Astrocyte (in vitro differentiated cells and primary cell): Measurements from ENCODE around the gene STRIP1. TPM values are rescaled to one million over a fixed set of nuclear protein-coding genes. Genes with fewer than 3 reads are reported as not detected.

Source experiments
- DNase-seq: peaks from one replicate; pipeline ENCODE4 v3.0.0-alpha.2; 2010; ENCODE audit warnings: low read depth
- FAIRE-seq: peaks from 2 replicates; lab custom pipeline; 2011; peaks lifted over from hg19 to GRCh38; lab: Jason Lieb, UNC
- H2AFZ ChIP-seq: 2 replicates; pipeline ENCODE4 v1.6.0; 2012; ENCODE audit warnings: low read depth, low read length, inconsistent platforms
- H3K27ac ChIP-seq: 2 replicates; pipeline ENCODE4 v1.5.1; 2011; ENCODE audit warnings: low read depth, low read length, inconsistent platforms
- H3K27me3 ChIP-seq: 2 replicates; pipeline ENCODE4 v1.6.0; 2011; ENCODE audit warnings: low read length, inconsistent platforms; ENCODE audit not compliant: insufficient read depth
- H3K36me3 ChIP-seq: 2 replicates; pipeline ENCODE4 v1.5.1; 2011; ENCODE audit warnings: low read length, inconsistent platforms; ENCODE audit not compliant: insufficient read depth
- H3K4me1 ChIP-seq: 2 replicates; pipeline ENCODE4 v1.5.1; 2011; ENCODE audit warnings: low read length, inconsistent platforms; ENCODE audit not compliant: insufficient read depth
- H3K4me2 ChIP-seq: 2 replicates; pipeline ENCODE4 v1.6.0; 2012; ENCODE audit warnings: low read length, inconsistent platforms
- H3K4me3 ChIP-seq: 2 replicates; pipeline ENCODE4 v1.5.1; 2011; ENCODE audit warnings: low read depth, mild to moderate bottlenecking, low read length, inconsistent platforms; ENCODE audit not compliant: insufficient read depth
- H3K79me2 ChIP-seq: 2 replicates; pipeline ENCODE4 v1.6.0; 2012; ENCODE audit warnings: mild to moderate bottlenecking, low read length, inconsistent platforms; ENCODE audit not compliant: insufficient read depth
- H3K9ac ChIP-seq: 2 replicates; pipeline ENCODE4 v1.6.0; 2012; ENCODE audit warnings: mild to moderate bottlenecking, low read length, inconsistent platforms
- H3K9me3 ChIP-seq: 2 replicates; pipeline ENCODE4 v1.5.1; 2012; ENCODE audit warnings: low read depth, mild to moderate bottlenecking, low read length, inconsistent platforms; ENCODE audit not compliant: insufficient read depth
- H4K20me1 ChIP-seq: 2 replicates; pipeline ENCODE4 v1.6.0; 2012; ENCODE audit warnings: low read length, inconsistent platforms; ENCODE audit not compliant: insufficient read depth
- H3K27ac Mint-ChIP-seq: one replicate; pipeline ENCODE4 v1.8.0; 2021; ENCODE audit warnings: mild to moderate bottlenecking, mixed read lengths; ENCODE audit not compliant: unreplicated experiment
- H3K27me3 Mint-ChIP-seq: one replicate; pipeline ENCODE4 v1.8.0; 2021; ENCODE audit warnings: low read depth, mixed read lengths; ENCODE audit not compliant: unreplicated experiment
- H3K36me3 Mint-ChIP-seq: one replicate; pipeline ENCODE4 v1.8.0; 2021; ENCODE audit warnings: low read depth, mixed read lengths; ENCODE audit not compliant: unreplicated experiment
- H3K4me1 Mint-ChIP-seq: one replicate; pipeline ENCODE4 v1.8.0; 2021; ENCODE audit warnings: low read depth, mixed read lengths; ENCODE audit not compliant: unreplicated experiment
- H3K4me3 Mint-ChIP-seq: one replicate; pipeline ENCODE4 v1.8.0; 2021; ENCODE audit warnings: mild to moderate bottlenecking, moderate library complexity, mixed read lengths; ENCODE audit not compliant: unreplicated experiment
- H3K9me3 Mint-ChIP-seq: one replicate; pipeline ENCODE4 v1.8.0; 2021; ENCODE audit warnings: mild to moderate bottlenecking, mixed read lengths; ENCODE audit not compliant: unreplicated experiment
- EZH2 ChIP-seq: IDR thresholded peaks from 2 replicates; pipeline ENCODE4 v1.6.1; 2012; ENCODE audit warnings: mild to moderate bottlenecking, low read length, inconsistent platforms; ENCODE audit not compliant: insufficient read depth
- total RNA-seq: library from RNA; stranded (reverse); gene quantifications from 2 replicates; pipeline ENCODE4 v1.2.1, GENCODE V29; 2021
- TF ChIP-seq, protein P1 (sequence below): IDR thresholded peaks from 2 replicates; pipeline ENCODE4 v1.5.1; 2011; ENCODE audit warnings: low read depth, mild to moderate bottlenecking, inconsistent platforms, low read length, moderate library complexity; ENCODE audit not compliant: insufficient read depth

Gene STRIP1
- total RNA-seq, 1 donor from 2014 or later = 40.8 TPM

DNA sequence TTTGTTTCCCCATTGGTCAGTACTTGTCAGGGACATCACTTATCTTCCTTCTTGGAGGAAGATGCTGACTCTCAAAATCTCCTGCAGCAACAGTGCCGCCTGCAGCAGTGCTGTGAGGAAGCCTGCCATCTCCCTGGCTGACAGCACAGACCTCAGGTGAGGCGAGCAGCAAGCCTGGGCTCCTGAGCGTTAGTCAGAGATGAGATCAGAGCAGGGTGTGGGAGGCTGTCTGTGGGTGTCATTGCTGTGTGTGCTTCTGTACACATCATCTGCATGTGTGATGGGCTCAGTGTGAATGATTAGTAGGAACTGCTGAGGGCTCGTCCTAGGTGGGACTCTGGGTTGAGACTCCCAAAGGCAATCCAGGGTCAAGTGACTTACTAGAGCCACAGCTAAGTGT is 6.1 kb downstream of the STRIP1 start:
- Histone ChIP-seq H3K4me1 (peaks cover 6% of the 10 kb centered on the region), H3K9ac (no peak overlapping the region), H3K36me3 (peaks cover 59% of the 10 kb centered on the region), H2AFZ (no peak overlapping the region), H3K27ac (no peak overlapping the region), H3K79me2 (peaks cover 28% of the 10 kb centered on the region), H3K4me2 (no peak overlapping the region), H3K9me3 (no peaks in the 10 kb centered on the region), H3K27me3 (no peaks in the 10 kb centered on the region), H4K20me1 (peaks cover 51% of the 10 kb centered on the region), H3K4me3 (no peak overlapping the region)
- no peak overlapping the region for H3K4me3 Mint-ChIP-seq
- H3K9me3 Mint-ChIP-seq = no peaks in the 10 kb centered on the region
- TF ChIP-seq, protein P1, sequence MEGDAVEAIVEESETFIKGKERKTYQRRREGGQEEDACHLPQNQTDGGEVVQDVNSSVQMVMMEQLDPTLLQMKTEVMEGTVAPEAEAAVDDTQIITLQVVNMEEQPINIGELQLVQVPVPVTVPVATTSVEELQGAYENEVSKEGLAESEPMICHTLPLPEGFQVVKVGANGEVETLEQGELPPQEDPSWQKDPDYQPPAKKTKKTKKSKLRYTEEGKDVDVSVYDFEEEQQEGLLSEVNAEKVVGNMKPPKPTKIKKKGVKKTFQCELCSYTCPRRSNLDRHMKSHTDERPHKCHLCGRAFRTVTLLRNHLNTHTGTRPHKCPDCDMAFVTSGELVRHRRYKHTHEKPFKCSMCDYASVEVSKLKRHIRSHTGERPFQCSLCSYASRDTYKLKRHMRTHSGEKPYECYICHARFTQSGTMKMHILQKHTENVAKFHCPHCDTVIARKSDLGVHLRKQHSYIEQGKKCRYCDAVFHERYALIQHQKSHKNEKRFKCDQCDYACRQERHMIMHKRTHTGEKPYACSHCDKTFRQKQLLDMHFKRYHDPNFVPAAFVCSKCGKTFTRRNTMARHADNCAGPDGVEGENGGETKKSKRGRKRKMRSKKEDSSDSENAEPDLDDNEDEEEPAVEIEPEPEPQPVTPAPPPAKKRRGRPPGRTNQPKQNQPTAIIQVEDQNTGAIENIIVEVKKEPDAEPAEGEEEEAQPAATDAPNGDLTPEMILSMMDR = no peak
- TF ChIP-seq EZH2 = no peak
- no peak overlapping the region for H3K27ac Mint-ChIP-seq
- FAIRE-seq (no peak), DNase-seq (no peak)
- H3K27me3 Mint-ChIP-seq = no peaks in the 10 kb centered on the region
- H3K4me1 Mint-ChIP-seq = peaks cover 9% of the 10 kb centered on the region
- peaks cover 35% of the 10 kb centered on the region for H3K36me3 Mint-ChIP-seq

DNA sequence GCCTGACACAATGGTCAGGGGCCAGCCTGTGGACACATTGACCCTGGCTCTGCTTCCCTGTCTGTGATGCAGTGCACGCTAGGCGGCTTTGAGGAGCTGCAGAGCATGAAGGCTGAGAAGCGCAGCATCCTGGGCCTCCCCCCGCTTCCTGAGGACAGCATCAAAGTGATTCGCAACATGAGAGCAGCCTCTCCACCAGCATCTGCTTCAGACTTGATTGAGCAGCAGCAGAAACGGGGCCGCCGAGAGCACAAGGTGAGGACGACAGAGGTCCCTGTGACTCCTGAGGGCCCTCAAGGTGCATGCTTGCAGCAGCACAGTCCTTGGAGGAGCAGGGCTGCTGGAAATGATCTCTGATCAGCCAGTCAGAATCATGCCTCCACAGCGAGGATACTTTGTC is 8.6 kb downstream of the STRIP1 start:
- Mint-ChIP-seq H3K27ac (no peak overlapping the region), H3K9me3 (no peaks in the 10 kb centered on the region), H3K27me3 (no peaks in the 10 kb centered on the region), H3K4me3 (no peak overlapping the region), H3K36me3 (peaks cover 42% of the 10 kb centered on the region), H3K4me1 (no peaks in the 10 kb centered on the region)
- Histone ChIP-seq H3K27ac (no peak overlapping the region), H3K4me1 (no peaks in the 10 kb centered on the region), H3K4me3 (no peak overlapping the region), H3K79me2 (peaks cover 5% of the 10 kb centered on the region), H3K27me3 (no peaks in the 10 kb centered on the region), H4K20me1 (peaks cover 30% of the 10 kb centered on the region), H2AFZ (no peak overlapping the region), H3K9ac (no peak overlapping the region), H3K4me2 (no peak overlapping the region), H3K36me3 (peaks cover 67% of the 10 kb centered on the region), H3K9me3 (no peaks in the 10 kb centered on the region)
- TF ChIP-seq EZH2 = no peak
- TF ChIP-seq, protein P1 = no peak
- no peak for DNase-seq
- FAIRE-seq = no peak

DNA sequence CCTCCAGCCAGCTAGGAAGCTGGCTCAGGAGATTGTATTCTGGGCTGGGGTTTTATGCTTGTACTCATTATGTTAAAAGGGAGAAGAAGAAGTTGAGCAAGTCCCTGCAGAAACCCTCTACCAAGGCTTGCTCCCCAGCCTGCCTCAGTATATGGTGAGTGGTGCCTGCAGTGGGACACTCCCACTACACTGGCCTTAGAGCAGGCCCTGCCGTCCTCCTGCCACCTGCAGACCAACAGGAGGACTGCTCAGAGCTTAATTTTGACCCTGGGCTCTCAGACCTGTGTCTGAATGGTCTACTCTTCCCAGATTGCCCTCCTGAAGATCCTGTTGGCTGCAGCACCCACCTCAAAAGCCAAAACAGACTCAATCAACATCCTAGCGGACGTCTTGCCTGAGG is 13.0 kb downstream of the STRIP1 start:
- no peak overlapping the region for H3K27ac Mint-ChIP-seq

More for the DNA sequence above, 13.0 kb downstream of the STRIP1 start:
- no peak overlapping the region for H3K4me2 ChIP-seq
- no peak overlapping the region for H3K27ac ChIP-seq
- peaks cover 7% of the 10 kb centered on the region for H4K20me1 ChIP-seq
- Mint-ChIP-seq H3K4me3 (no peak overlapping the region), H3K27me3 (no peaks in the 10 kb centered on the region), H3K36me3 (peaks cover 30% of the 10 kb centered on the region), H3K9me3 (no peaks in the 10 kb centered on the region), H3K4me1 (peaks cover 11% of the 10 kb centered on the region)
- H3K9me3 ChIP-seq = no peaks in the 10 kb centered on the region
- no peaks in the 10 kb centered on the region for H3K27me3 ChIP-seq
- no peak for DNase-seq
- H3K9ac ChIP-seq = no peak overlapping the region
- peaks cover 51% of the 10 kb centered on the region for H3K36me3 ChIP-seq
- H3K79me2 ChIP-seq = no peaks in the 10 kb centered on the region
- H3K4me3 ChIP-seq = no peak overlapping the region
- TF ChIP-seq EZH2 = no peak
- no peak for FAIRE-seq
- H2AFZ ChIP-seq = no peak overlapping the region
- H3K4me1 ChIP-seq = no peaks in the 10 kb centered on the region
